GM21786 (cell line): ENCODE data around the gene FOXI3.

ENCODE experiments used
- ATAC-seq: cut with Tn5 transposase; IDR thresholded peaks from one replicate; pipeline ENCODE4 v1.9.1; 2021; ENCODE audit not compliant: unreplicated experiment

The FOXI3 gene

DNA sequence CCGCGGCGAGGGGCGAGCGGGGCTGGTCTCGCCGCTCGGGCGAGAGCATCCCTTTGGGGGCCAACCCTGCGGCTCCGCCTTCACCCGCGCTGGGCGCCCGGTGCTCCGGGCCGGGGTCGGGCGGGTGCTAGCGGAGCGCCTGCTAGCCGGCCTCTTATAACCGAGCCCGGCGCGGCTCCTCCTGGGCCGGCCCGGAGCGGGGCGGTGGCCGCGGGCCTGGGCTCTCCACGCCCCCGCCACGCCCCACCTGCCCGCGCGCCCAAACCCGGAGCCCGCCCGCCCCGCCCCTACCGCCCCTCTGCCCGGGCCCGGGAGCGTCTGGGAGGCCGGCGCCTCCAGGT, at the start of gene FOXI3:
Gene FOXI3, minus strand, starts transcription at position 129 of the 341 bp plus-strand sequence. CDS start 158 bp downstream, outside the sequence.
- ATAC-seq: no peak

DNA sequence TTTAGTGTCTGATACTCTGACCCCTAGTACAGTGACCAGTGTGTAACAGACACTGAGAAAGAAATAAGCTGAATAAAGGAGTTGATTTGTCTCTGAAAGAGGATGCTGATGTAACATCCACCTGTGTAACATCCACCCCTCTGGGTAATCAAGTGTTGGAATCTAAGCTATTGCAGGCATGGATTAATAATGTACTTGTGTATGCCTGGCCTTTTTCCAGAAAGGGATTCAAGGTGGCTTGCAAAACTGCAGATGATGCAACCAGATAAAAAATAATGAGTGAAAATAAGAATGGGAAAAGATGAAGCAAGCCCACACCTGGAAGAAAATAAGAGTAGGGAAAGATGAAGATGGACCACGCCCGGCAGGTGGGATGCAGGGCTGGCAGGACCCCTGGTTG, 48.2 kb upstream of the FOXI3 start:
- no peak for ATAC-seq

- ATAC-seq: no peak
These were observed 46.7 kb upstream of the FOXI3 start for GRCh38 chr2:88499204-88499603.

DNA sequence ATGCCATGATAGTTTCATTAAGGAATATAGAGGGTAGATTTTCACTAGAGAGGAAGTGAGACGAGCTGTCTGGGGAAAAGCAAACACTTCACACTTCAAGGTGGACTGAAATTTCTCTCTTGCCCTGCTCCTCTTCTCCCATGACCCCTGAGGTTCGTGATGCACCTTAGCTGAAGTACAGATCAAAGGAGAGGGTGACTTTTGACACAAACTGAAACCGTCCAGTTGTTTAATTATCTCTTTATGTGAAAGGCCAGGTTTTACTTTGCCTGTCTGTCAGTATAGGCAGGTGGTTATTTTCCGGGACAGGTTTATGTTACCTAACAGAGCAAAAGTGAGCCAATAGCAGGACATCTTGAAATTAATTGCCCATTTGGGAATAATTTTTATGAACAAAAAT, 41.0 kb upstream of the FOXI3 start:
- no peak for ATAC-seq

GRCh38 chr2:88492002-88492401, 39.5 kb upstream of the FOXI3 start:
- ATAC-seq: no peak

DNA sequence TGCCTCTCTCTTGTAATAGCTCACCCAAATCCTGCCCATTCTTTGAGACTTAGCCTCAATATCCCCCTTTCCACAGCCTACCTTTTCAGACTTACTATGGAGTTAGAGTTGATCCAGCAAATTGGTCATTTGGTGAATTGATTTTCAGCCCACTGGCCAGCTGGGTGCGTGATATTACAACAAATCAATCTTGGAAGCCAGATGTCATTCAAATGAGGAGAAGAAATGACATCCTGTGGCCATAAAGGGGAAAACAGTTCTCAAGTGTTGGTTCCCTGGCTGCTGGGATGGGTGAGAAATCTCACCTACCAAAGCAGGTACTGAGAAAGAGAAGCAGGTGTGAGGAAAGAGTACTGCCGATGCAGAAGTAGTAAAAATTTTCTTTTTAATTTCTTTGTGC, 36.7 kb upstream of the FOXI3 start:
- no peak for ATAC-seq

DNA sequence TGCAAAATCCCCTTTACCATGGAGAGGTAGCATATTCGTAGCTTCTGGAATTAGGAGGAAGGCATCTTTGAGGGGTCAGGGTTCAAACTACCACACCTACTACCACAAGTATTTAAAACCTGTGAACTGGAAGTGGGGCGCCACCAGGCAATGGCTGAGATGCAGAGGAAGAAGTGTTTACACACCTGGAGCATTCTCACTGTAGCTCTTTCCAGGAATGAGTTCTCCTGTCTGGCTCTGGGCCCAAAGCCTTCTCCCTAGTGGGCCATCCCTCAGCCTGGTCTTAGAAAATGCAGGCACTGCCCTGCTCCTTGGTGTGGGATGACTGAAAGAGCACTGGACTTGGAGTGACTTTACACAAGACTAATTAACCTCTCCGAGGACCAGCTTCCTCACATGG, 30.7 kb upstream of the FOXI3 start:
- ATAC-seq: no peak

- ATAC-seq: no peak
These were observed 29.3 kb upstream of the FOXI3 start for GRCh38 chr2:88481691-88482336.

- ATAC-seq: no peak
These were observed 20.3 kb upstream of the FOXI3 start for GRCh38 chr2:88472811-88473210.

GRCh38 chr2:88471083-88471942, 18.8 kb upstream of the FOXI3 start:
- no peak for ATAC-seq

DNA sequence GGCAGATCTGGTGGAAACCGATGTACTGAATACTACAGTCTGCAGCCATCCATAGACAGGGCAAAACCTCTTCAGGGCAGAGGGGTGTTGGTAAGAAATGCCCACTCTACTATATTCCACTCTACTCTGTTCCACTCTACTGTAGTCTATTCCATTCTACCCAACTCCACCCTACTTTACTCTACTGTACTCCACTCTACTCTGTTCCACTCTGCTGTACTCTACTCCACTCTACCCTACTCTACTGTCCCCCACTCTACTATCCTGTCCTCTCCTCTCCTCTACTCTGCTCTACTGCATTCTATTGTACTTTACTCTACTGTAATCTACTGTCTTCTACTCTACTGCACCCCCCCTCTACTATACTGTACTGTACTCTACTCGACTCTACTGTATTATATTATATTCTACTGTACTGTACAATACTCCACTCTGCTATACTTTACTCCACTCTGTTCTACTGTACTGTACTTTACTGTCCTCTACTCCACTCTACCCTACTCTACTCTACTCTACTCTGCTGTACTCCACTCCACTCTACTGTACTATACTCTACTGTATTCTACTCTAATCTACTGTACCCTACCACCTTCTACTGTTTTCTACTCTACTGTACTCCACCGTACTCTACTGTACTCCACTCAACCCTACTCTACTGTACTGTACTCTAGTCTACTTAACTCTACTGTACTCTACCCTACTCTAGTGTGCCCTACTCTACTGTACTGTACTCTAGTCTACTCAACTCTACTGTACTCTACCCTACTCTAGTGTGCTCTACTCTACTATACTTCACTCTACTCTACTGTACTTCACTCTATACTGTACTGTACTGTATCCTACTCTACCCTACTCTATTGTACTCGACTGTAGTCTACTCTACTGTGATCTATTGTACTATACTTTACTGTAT, 17.0 kb upstream of the FOXI3 start:
- ATAC-seq: no peak

- no peak for ATAC-seq
These were observed 11.7 kb upstream of the FOXI3 start for GRCh38 chr2:88464153-88464552.

- ATAC-seq: no peak
These were observed 6.1 kb upstream of the FOXI3 start for GRCh38 chr2:88458633-88459032.

DNA sequence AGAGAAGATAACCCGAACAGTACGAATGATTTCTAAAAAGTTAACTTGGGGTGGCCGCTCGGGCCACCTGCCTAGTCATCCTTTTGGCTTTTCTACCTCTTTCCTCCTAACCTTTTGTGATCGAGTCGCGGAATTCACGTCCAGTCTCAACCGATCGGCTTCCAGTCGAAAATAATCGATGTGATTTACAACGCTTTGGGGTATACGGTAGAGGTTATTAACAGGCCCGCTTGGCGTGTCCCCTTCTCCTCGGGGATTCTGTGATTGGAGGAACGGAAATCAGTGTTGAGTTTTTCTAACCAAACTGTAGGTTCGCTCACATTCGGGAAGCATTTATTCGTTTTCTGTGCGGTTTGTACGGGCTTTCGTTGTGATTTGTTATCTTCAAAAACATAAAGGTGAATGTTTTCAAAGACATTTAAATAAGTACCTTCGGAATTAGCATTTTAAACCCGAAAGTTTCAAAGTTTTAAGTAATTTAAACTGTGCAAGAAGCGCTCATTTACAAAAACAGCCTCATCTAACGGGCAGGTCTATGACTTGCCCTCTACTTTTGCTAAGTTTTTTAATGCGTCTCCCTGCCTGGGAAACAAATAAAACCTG, 588 bp upstream of the FOXI3 start:
- no peak for ATAC-seq

DNA sequence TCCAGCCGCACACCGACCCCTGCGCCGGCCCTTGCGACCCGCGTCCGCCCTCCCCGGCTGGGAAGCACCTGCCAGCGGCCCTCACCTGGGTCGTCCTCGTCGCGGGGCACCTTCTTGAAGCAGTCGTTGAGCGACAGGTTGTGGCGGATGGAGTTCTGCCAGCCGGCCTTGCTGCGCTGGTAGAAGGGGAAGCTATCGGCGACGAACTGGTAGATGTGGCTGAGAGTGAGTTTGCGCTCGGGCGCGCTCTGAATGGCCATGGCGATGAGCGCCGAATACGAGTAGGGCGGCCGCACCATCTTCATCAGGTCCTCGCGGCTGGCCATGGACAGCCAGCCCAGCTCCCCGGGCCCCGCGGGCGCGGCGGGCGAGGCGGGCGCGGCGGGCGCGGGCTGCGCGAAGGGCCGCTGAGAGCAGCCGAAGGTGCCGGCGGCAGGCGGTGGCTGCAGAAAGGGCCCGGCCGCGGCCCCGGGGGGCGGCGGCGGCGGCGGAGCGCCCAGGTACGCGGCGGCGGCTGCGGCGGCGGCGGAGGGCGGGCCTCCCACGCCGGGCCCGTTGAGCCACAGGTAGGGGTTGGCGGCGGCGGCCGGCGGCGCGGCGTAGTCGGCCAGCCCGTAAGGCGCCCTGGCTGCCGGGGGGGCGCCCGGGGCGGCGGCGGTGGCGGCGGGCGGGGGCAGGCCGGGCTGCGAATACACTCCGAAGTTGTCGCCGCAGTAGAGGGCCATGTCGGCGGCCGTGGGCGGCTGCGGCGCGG, 505 bp downstream of the FOXI3 start:
- ATAC-seq: no peak

GRCh38 chr2:88450925-88451810, 1.3 kb downstream of the FOXI3 start:
- ATAC-seq: no peak

DNA sequence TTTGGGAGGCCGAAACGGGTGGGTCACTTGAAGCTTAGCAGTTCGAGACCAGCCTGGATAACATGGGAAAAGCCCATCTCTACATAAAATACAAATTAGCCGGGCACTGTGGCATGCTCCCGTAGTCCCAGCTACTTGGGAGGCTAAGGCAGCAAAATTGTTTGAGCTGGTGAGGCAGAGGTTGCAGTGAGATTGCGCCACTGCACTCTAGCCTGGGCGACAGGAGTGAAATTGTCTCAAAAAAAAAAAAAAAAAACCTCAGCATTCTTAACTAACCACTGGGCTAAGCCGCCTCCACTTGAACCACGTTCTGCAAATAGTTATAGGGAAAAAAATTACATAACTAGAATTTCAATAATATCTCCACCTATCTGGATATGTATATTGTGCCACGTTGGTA, 2.3 kb downstream of the FOXI3 start:
- ATAC-seq: no peak

DNA sequence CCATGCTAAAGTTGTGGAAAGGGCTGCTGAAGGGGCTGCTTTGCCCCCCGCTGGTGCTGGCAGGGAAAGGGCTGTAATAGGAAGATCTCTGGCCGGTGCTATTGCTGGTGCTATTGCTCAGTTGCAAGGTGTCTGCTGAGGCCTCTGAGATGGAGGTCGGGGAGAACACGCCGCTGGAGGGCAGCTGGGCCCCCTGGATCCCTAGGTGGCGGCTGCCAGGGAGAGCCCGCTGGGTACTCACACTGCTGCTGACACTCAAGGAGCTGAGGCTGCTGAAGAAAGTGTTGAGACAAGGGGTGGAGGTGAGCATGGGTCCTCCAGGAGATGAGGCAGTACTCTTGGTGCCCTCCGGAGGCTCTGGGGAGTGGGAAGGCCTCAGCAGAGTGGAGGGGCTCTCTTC, 4.2 kb downstream of the FOXI3 start:
- no peak for ATAC-seq

- no peak for ATAC-seq
These were observed 9.0 kb downstream of the FOXI3 start for GRCh38 chr2:88443353-88443938.
